HTERT RPE-1 (cell line): ENCODE results near the gene TMPRSS11D.

Source experiments
- in situ Hi-C: fragments of 300-500 bp; cut with MboI; formaldehyde crosslinking; loops from 4 replicates; pipeline ENCODE4 v1.14.3; 2020; ENCODE audit warnings: low sequenced_read_pairs

The TMPRSS11D gene

DNA sequence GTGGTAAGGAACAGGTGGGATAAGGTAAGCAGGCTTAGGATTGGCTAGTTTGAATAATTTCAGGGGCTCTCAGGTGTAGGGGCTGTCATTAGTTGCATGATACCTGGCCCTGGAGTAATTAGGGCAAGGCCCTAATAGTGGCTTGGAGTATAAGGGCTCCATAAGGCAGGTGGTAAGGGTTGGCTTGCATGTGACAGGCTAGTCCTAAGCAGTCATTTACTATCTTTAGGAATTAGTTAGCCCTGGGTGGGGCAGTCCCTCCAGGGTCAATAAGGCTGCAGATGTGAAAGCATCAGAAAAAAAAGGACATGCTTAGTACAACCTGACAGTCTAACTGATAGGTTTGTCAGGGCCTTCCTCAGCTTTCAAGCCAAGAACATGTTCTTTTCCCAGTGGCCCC, 7.8 kb upstream of the TMPRSS11D start:
- in situ Hi-C loops = no loop called here

DNA sequence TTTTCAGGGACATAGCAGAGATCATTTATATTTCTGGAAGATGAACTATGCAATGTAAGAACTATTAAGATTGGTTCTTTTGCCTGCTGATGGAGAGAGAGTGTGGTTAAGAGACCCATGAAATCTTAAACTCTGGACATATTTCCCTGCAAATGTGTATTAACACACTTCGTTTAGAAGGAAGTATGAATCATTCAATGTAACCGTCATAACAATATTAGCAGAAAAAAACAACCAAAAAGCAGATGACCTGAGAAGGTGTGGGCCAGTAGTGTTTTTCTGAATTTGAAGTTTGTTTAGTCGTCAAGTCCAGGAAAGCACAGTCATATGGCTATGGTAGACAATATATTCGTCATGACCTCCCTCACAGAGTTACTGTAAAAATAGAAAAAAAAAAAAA, 2.5 kb upstream of the TMPRSS11D start:
- in situ Hi-C loops = no loop called here

DNA sequence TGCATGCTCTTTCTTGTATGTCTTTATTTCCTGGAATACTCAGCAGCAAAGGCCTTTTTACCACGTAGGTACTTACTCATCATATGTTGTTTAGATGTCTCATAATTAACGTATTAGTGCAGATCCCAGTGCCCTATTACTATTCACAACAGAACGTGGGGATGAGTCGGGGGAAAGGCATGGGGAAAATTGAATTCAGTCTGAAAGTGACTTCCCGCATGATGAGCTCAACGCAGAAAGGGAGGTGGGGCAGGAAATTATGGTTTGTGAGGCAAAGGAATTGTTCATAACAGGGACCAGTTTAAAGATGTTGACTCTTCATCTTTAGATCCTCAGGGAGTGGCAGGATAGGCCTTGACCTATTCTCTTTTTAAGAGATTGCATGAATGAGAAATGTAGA, 2.0 kb upstream of the TMPRSS11D start:
- in situ Hi-C loops = no loop called here

DNA sequence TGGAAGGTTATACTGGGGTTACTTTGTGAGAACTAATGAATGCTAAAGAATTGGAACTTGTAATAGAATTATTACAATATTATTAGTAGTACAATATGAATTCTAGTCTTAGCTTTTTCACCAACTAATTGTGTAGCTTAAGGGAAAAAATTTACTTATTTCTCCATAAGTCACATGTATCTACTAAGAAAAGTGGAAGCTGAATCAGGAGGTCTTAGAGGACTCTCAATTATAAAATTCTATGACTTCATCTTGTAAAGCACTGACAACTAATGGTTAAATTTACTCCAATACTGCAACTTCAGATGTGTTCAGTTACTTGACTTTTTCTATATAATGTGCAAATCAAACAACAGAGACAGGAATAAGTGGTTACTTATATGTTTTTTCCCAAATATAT, 899 bp upstream of the TMPRSS11D start:
- in situ Hi-C loops = no loop called here

DNA sequence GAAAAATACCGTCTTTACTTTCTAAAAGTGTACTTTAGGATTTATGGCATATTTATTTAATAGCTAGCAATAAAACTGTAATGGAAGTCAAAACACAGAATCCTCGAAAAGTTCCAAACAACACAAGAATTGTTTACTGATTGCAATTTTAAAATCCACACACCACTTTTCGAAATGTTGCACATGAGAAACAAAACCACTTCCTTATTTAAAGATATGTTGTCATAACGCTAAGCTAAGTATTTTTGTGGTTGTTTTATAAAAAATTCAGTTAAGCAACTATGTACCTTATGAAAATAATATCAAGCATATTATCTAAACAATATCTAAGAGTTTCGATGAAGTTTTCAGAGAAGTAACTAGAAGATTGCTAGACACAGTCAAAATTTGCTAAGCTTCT, 344 bp downstream of the TMPRSS11D start:
- in situ Hi-C loops = no loop called here

DNA sequence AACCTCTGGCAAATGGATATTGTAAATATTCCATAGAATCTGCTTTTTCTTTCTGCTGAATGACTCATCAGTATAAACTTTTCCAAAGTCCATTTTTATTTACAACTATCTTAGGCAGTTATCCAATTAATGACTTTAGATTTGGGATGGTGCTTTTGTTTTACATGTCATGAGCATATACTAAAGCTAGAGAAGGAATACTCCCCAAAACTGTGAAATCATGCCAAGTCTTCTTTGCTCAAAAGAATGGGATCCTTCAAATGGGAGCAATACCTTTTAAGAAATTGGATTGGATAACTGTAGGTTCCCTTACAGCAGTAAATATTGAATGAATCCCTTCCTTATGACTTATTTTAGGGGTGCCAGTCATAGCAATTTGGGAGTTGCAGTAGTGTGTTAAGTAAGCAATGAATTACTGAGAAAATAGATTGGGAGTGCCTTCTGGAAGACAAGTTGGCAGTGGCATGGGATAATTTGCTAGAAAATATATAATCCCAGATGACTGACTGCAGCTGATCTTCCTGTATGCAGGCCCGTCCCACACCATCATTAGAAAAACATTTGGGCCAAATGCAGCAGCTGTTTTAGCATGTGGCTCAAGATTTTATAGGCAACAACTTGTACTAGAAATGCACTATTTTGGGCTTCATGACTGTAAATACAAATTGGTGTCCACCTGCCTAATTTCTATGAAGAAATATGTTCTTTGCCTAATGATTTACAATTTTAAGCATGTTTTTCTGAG, 2.8 kb downstream of the TMPRSS11D start:
- in situ Hi-C loops = no loop called here

DNA sequence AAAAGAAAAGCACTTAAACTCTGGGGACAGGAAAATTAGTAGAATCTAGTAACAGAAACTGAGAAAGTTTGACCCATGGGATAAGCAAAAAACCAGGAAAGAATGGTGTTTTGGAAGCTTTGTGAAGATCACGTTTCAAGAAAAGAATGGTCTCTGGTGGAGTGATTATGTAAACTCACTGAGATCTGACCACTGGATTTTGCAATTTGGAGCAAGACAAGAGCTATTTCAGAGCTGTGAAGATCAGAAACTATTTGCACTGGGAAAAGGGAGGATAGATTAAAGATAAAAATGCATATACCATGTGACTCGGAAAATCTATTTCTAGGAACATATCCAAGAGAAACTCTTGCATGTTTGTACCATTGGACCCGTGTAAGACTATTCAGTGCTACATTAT, 4.3 kb downstream of the TMPRSS11D start:
- in situ Hi-C loops = no loop called here

DNA sequence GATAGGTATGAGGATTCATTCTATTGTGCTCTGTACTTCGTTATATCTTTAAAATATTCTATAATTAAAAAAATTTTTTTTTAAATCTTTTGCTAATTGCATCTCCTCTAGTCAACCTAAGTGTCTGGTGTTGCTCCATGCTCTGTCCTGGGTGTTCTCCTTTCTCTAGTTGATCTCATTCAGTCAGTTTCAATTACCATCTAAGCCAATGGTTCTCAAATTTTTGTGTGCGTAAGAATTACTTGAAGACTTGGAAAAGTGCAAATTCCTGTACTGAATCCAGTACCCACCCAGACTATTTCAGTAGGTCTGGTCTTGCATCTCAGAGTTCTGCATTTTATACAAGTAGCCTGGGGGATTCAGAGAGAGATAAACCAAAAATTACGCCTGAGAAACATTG, 6.7 kb downstream of the TMPRSS11D start:
- in situ Hi-C loops = no loop called here

DNA sequence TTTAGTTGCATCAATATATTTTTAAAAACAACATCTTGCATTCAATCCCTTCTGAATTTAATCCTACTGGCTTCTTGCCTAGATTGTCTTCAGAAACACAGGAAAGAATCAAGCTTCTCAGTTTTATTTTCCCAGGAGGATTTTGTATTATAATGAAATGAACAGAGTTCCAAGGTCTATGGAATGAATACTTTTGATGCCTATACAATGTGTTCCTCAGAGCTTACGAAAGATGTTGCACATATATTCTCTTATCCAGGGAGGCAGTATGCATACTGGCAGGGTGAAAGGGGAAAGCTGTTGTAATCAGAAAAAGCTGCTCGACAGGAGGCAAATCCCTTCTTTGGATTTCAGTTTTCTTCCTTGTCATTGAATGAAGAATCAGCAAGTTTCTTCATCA, 8.8 kb downstream of the TMPRSS11D start:
- in situ Hi-C loops = no loop called here

DNA sequence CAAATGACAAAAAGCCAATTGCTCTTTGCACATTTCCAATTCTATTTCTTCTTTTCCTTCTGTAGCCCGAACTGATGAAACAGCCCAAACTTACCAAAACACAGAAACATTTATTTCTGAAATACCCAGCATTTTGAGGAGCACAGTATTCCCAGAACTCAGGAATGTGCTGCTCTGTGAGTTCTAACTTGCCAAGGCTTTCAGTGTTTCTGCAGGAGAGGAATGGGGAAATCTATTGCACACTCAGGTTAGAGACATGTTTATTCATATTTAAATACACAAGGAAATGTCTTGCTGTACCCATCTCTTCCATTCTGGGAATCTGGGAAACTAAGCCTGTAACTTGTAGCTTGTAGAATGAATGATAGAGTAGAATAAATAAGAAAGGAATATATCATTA, 10.7 kb downstream of the TMPRSS11D start:
- in situ Hi-C loops = no loop called here

DNA sequence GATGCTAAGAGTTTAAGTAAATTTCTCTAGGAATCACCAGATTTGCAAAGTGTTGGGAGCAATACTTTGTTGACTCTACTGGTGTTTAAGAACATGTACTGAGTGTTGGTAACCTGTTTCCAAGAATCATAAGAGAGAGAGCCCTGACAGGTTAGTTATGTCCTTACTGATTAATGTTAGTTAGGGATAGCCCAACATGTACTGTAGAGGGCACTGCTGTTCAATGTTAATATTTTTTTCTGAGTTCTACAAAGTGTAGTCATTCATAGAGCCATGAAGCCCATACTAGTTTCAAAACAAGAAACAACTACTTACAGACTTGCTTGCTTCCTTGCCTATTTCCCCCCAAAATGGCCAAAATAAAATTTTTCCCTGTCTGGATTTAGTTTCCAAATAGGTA, 11.9 kb downstream of the TMPRSS11D start:
- in situ Hi-C loops = no loop called here

DNA sequence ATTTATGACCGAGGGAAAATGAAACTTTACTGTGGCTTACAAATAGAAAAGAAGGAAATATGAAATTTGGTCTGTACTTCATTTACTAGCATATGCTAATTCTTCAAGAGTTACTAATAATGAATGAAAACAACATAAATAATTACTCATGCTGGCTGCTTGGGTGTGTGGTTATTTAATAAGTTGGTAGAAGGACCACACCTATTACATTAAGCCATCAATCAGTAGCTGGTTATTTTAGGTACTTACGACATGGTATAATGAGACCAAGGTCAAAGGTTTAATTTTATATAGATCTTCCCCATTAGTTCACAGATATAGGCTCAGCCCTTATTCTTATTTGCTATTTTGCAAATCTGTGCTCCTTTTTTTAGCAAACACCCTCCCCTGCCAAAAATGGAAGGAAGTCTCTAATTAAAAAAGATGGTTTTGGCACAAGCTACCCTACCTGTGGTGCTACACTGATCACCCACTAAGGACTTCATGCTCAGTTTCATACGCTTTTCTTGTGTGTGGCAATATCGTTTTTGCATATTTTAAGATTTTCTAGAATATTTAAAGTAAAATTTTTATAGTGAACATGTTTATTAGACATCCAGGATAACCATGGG, 14.1 kb downstream of the TMPRSS11D start:
- in situ Hi-C loops = no loop called here

DNA sequence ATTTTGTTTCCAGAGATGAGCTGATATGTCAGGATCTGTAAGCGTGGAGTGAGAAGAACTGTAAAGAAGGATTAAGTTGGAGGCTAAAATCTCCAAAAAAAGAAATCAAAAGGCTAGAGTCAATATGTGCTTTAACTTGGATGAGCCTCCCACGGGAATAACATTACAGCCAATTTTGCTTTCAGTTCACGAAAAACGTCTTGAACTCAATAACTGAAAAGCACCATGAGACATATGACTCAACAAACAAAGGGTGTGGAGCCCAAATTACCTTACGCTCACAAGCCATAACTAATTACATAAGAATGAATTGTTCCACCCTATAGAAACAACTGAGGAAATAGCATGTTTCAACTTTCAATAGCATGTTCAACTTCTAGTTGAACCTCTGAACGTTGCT, 22.3 kb downstream of the TMPRSS11D start:
- in situ Hi-C loops = no loop called here

DNA sequence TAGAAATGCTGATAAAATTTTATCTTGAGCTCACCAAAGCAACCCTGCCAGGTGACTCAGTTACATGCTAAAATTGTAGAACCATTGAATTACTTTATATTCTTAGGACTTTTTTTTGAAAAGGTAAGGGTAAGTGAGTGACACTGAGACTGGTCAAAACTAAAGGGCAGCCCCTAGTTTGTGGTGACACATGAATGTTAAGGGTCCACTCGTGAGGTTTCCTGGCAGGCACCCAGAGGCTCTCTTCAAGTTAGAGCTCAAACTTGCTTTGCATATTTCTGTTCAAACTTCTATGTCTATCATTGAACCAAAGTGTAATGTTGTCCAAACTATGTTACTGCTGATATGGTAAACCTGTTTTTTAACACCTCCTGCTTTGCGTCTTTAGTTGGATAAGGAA, 30.5 kb downstream of the TMPRSS11D start:
- in situ Hi-C loops = no loop called here

DNA sequence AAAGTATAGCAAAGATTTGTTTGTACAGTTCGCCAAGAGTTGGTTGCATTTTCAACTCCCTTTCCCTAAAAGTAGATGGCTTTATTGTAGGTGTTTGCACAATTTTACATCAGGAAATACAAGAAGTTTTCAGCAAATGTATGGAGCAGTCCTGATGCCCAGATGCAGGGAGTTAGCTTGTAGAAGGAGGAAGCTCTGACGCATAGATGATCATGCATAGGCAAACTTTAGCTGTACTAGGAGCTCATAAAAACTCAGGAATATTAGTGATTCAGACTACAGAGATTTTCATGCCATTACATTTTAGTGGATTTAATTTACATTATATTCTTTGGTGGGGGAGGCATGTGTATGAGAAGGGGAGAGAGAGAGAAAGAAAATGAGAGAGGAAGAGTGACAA, 62.9 kb downstream of the TMPRSS11D start:
- in situ Hi-C loops = no loop called here

DNA sequence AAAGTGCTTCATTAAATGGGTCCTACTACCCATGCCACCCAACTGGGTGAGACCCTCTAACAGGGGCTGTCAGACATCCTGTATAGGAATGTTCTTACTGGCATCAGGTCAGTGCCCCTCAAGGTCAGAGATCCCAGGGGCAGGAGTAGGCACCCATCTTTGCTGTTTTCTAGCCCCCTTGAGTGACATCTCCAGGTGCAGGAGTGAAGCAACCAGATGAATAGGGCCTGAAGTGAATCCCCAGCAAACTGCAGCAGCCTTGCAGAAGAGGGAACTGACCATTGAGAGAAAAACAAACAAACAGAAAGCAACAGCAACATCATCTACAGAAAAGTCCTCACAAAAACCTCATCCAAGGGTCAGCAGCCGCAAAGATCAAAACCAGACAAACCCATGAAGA, 73.8 kb downstream of the TMPRSS11D start:
- in situ Hi-C loops = no loop called here

DNA sequence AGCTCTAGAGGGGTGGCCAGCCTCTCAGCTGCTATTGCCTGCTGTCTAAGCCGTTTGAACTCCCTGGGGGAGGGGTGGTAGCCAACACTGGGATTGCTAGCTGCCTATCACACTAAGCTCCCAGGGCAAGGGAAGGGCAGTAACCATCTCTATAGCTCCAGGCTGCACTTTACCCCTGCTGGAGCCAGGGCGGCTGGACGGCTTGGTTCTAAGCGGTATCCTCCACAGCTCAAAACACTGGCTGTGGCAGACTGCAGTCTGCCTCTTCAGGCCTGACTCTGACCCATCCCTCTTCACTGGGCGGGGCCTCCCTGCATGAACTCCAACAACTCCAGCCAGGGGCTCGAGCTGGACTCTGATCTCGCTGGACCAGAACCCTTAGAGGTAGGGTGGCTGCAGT, 74.3 kb downstream of the TMPRSS11D start:
- in situ Hi-C loops = no loop called here

DNA sequence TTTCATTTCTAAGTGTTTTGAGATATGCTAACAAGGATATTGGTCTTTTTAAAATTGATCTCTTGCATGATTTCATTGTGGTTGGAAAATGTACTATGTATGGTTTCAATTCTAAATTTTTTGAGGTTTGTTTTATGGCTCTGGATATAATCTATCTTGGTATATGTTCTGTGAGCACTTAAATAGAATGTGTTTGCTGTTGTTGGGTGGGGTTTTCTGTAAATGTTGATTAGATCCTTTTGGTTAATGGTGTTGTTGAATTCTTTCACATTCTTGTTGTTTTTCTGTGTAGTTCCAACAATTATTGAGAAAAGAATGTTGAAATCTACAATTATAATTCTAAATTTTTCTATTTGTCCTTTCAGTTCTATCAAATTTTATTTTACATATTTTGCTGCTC, 87.0 kb downstream of the TMPRSS11D start:
- in situ Hi-C loops = no loop called here

DNA sequence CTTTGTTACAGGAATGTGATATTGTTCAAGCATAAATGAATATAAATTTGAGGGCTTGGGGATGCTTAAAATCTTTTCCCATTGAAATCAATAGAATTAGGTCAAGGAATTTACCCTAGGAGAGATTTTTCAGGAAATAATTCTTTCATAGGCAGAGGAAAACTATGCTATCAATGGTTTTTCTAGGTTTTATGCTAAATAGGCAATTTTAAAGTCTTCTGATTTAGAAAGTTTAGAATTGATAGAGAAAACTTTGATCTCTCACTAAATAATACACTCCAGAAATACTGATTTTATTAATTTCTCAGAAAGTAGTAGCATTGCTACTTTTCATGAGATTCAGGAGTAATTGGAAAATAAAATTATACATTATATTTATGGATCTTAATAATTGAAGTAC, 93.1 kb downstream of the TMPRSS11D start:
- in situ Hi-C loops = no loop called here

DNA sequence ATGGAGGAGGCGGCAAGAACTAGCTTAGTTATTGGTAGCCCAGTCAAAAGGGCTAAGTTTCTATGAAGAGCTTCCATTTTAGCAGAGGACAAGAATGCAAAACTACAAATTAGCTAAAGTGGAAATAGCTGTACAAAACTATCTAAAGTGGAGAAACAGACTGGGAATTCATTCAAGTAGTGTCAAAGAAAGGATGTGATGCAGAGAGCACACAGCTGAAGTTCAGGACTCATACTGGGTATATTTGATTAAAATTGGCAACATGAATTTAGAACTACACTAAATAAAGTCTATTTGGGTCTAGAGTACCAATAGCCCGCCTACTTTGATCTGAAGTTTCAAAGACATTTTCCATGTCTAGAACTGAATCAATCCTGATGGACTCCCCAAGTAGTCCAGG, 96.5 kb downstream of the TMPRSS11D start:
- in situ Hi-C loops = no loop called here

DNA sequence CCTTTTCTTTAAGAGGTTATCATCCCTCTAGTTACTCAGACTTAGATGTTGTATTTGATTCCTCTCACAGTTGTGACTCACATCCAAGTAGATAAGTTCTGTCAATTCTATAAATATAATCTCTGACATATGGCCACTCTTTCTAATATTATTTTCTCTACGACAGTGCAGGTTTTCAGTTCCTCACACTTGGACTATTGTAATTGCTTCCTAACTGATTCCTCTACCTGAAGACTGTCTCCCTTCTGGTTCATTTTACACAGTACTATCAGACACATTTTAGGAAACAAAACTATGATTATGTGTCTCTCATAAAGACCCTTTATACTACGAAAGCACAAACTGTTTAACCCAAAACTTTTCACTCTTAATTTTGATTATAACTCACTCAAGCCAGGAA, 98.3 kb downstream of the TMPRSS11D start:
- in situ Hi-C loops = no loop called here

DNA sequence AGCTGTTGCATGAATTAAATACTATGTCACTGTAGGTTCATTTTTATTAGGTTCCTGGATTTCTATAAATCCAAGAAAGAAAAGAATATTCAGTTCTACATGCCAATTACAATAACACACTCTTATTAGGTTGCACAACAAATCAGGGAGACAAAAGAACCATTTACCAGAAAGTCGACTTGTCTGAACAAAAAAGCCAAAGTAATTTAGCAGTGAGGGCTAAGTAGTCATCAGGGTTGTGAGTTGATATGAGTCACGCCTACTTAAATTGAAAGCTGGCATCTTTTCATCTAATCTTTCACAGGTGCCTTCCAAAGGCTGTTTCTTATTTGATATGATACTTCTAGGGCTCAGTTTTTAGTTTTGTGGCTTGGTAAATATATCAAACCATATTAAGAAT, 104.2 kb downstream of the TMPRSS11D start:
- in situ Hi-C loops = no loop called here

DNA sequence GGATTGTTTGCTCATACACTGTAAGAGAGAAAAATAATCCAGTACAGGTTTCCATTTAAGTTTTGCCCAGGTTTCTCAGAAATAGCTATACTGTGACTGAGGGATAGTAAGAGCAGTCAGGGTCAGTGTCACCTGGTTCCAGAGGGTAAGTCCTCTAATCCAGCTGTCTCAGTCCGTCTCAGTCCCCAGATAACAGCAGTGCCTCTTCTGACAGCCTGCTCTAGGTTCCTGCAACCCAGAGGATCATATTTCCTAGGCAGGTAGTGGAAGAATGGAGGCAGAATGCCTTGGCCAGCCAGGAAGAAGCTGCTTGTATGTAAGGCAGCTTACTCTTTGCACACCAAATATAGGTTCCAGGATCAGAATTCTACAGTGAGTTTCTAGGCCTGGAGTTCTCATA, 107.1 kb downstream of the TMPRSS11D start:
- in situ Hi-C loops = no loop called here
